K562 (cell line): ENCODE measurements around the gene WWOX. TPM values are rescaled to one million over a fixed set of nuclear protein-coding genes. Genes with fewer than 3 reads are reported as not detected.

ENCODE experiments used
- ATAC-seq: fragments of 200-7000 bp; cut with Tn5 transposase; 3 replicates; pipeline ENCODE4 v1.9.1; 2020; ENCODE audit warnings: moderate library complexity
- BruUV-seq: library from RNA; stranded (reverse); fragments of 400-500 nt; replicated peaks from 2 replicates; lab custom pipeline; 2021; lab: Mats Ljungman, UMichigan
- CTCF ChIA-PET: fragments of 300-600 bp; formaldehyde crosslinking; extraction: SDS; loops from one replicate; lab custom pipeline; 2021; ENCODE audit warnings: low intra/inter-chr PET ratio; lab: Yijun Ruan, JAX
- POLR2A ChIA-PET: fragments of 300-600, 350-650 bp; sonication (Branson Sonifier 250); formaldehyde crosslinking; extraction: SDS; loops from one replicate; lab custom pipeline; 2021; ENCODE audit warnings: antibody characterized with exemption, inconsistent platforms; lab: Yijun Ruan, JAX
- DNase-seq, 4 experiments: peaks; one replicate each; pipeline versions ENCODE4 v3.0.0 to v3.0.0-alpha.2; 2011 to 2018; ENCODE audit warnings: low spot score in 3 of 4, mixed read lengths in 3 of 4; ENCODE audit errors: extremely low read depth in 1 of 4
- FAIRE-seq: peaks from 2 replicates; lab custom pipeline; 2011; peaks lifted over from hg19 to GRCh38; lab: Jason Lieb, UNC
- H2AFZ ChIP-seq: 2 replicates; pipeline ENCODE4 v1.6.0; 2011; ENCODE audit warnings: low read depth, low read length, control low read depth, inconsistent platforms
- H3K27ac ChIP-seq: fragments of 200-600 bp; 3 replicates; pipeline ENCODE4 v1.8.0; 2011; ENCODE audit warnings: low read depth, mild to moderate bottlenecking, control low read depth, inconsistent platforms, low read length, moderate library complexity, mixed read lengths; ENCODE audit errors: extremely low read depth
- H3K27me3 ChIP-seq, 2 experiments: fragments of 300-600 bp in 1 of 2; 2 replicates in 1 of 2; 3 replicates in 1 of 2; pipeline versions ENCODE4 v1.6.0 to v1.8.0; 2011; ENCODE audit warnings: inconsistent platforms in 2 of 2, low read length in 2 of 2, mild to moderate bottlenecking in 1 of 2, mixed read lengths in 1 of 2, moderate library complexity in 1 of 2; ENCODE audit not compliant: control insufficient read depth in 2 of 2, insufficient read depth in 2 of 2
- H3K36me3 ChIP-seq: fragments of 300-600 bp; 3 replicates; pipeline ENCODE4 v1.8.0; 2011; ENCODE audit warnings: mild to moderate bottlenecking, low read length, inconsistent platforms; ENCODE audit not compliant: control insufficient read depth, insufficient read depth
- H3K4me1 ChIP-seq, 2 experiments: fragments of 200-600 bp in 1 of 2; replicated peaks in 1 of 2; 2 replicates in 1 of 2; 3 replicates in 1 of 2; pipeline versions ENCODE4 v1.5.1 to v1.8.0; 2011; ENCODE audit warnings: inconsistent platforms in 2 of 2, low read length in 2 of 2, mild to moderate bottlenecking in 1 of 2, mixed read lengths in 1 of 2, moderate library complexity in 1 of 2; ENCODE audit not compliant: control insufficient read depth in 2 of 2, insufficient read depth in 2 of 2
- H3K4me2 ChIP-seq: 2 replicates; pipeline ENCODE4 v1.6.1; 2011; ENCODE audit warnings: low read length, control low read depth, inconsistent platforms, mixed read lengths; ENCODE audit not compliant: insufficient read depth
- H3K4me3 ChIP-seq: fragments of 200-600 bp; sonication (generic), shearing (Covaris generic); 2 replicates; pipeline ENCODE4 v1.5.1; 2016; ENCODE audit warnings: control low read depth, inconsistent platforms
- H3K79me2 ChIP-seq: fragments of 200-600 bp; 3 replicates; pipeline ENCODE4 v1.8.0; 2011; ENCODE audit warnings: low read length, inconsistent platforms; ENCODE audit not compliant: control insufficient read depth, insufficient read depth
- H3K9ac ChIP-seq, 2 experiments: 2 replicates each; pipeline versions ENCODE4 v1.6.0 to v1.6.1; 2011; ENCODE audit warnings: low read depth in 2 of 2, low read length in 2 of 2, control low read depth in 1 of 2, inconsistent platforms in 1 of 2, mild to moderate bottlenecking in 1 of 2, mixed read lengths in 1 of 2; ENCODE audit not compliant: insufficient read depth in 1 of 2
- H3K9me1 ChIP-seq: one replicate; pipeline ENCODE4 v1.6.0; 2011; ENCODE audit warnings: inconsistent platforms, mild to moderate bottlenecking, low read length, moderate library complexity; ENCODE audit not compliant: control insufficient read depth, insufficient read depth
- H3K9me3 ChIP-seq: replicated peaks from 2 replicates; pipeline ENCODE4 v1.5.1; 2011; ENCODE audit warnings: low read depth, low read length, inconsistent platforms; ENCODE audit not compliant: control insufficient read depth, insufficient read depth
- H4K20me1 ChIP-seq: replicated peaks from 2 replicates; pipeline ENCODE4 v1.6.1; 2011; ENCODE audit warnings: low read length, inconsistent platforms, mixed read lengths; ENCODE audit not compliant: control insufficient read depth, insufficient read depth
- BCL6 ChIP-seq: fragments of 250-450 bp; sonication (Bioruptor Pico); IDR thresholded peaks from 2 replicates; pipeline ENCODE4 v1.4.0; 2020
- CCAR2 ChIP-seq: fragments of 200-400 bp; formaldehyde crosslinking; IDR thresholded peaks from 2 replicates; pipeline ENCODE4 v1.6.1; 2017; ENCODE audit warnings: mild to moderate bottlenecking, low read depth, low read length
- NFXL1 ChIP-seq: fragments of 450-650 bp; formaldehyde crosslinking; IDR thresholded peaks from 2 replicates; pipeline ENCODE4 v1.4.0; 2021; ENCODE audit warnings: mild to moderate bottlenecking
- SMAD2 ChIP-seq: fragments of 150-350 bp; IDR thresholded peaks from 2 replicates; pipeline ENCODE4 v1.6.1; 2014; ENCODE audit warnings: low read depth, mild to moderate bottlenecking, low read length
- WGBS: fragments of 100-300 bp; shearing (Covaris generic); methylation state at CpG from one replicate; pipeline ENCODE4 v1.1.6; 2016; ENCODE audit warnings: low coverage, mixed read lengths; ENCODE audit not compliant: insufficient coverage; ENCODE audit errors: missing lambda C conversion rate; 5-methylcytosine and 5-hydroxymethylcytosine counted together
- in situ Hi-C: fragments of 300-500 bp; cut with MboI; formaldehyde crosslinking; loops from 4 replicates; pipeline ENCODE4 v1.15.0; 2018; ENCODE audit warnings: inconsistent platforms, mixed read lengths
- intact Hi-C: fragments of 100-400 bp; cut with micrococcal nuclease; formaldehyde crosslinking; loops from 2 replicates; pipeline ENCODE4 v1.14.2; 2022
- polyA plus RNA-seq, 8 experiments: library from polyadenylated mRNA; depleted of rRNA in 4 of 8; stranded (reverse) in 5 of 8; unstranded in 3 of 8; fragments of >200 nt; fragmentation: Nextera tagmentation in 2 of 8; fragmentation: Illumina TruSeq in 1 of 8; extraction: Ambion mirVana in 2 of 8; extraction: Trizol in 1 of 8; gene quantifications; 2 replicates each; pipeline versions ENCODE4 v1.2.1 to v1.2.3, GENCODE V29; 2011 to 2014; ENCODE audit warnings: inconsistent platforms in 1 of 8, missing spikeins in 1 of 8
- total RNA-seq, 7 experiments: library from RNA; depleted of rRNA in 6 of 7; stranded (reverse); fragments of >200 nt in 6 of 7; fragmentation: Illumina TruSeq in 2 of 7; extraction: Trizol in 2 of 7; gene quantifications; 2 replicates each; pipeline versions ENCODE4 v1.2.1 to v1.2.3, GENCODE V29; 2011 to 2021; ENCODE audit warnings: low replicate concordance in 1 of 7
- TF ChIP-seq, protein P1 (sequence below): fragments of 250-450 bp; sonication (Bioruptor Pico); IDR thresholded peaks from 2 replicates; pipeline ENCODE4 v1.8.0; 2022; ENCODE audit warnings: inconsistent platforms, mild to moderate bottlenecking, moderate library complexity, borderline replicate concordance

Gene WWOX
- total and polyA plus RNA-seq, 9 of the 15 experiments (the other 6 are each of a cell fraction or from before 2014, with no cell fraction given): 1.6 to 22.7 (median 8.1) TPM

DNA sequence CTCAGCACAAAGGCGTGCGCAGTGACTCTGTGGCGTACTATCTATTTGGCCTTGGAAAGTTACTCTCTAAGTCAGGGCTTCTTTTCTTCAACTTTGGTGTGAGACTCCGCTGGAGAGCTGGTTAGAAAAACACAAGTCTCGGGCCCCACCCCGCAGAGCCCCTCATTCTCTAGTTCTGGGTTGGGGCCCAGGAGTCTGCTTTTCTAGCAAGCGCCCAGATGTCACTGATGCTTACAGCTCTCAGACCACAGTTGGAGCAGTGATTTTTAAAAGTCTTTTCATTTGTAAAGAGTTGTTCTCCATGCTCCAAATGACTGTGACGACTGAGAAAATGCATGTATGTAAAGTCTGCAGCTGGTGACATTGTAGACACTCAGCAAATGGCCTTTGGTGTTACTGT, 582.3 kb downstream of the WWOX start:
- Histone ChIP-seq H3K27me3 (peaks cover 4 to 14% of the 10 kb centered on the region in 2 experiments; a peak in 4 of 5 replicates), H3K4me2 (no peak overlapping the region), H3K4me3 (no peak overlapping the region), H2AFZ (no peak overlapping the region), H3K4me1 (no peaks in the 10 kb centered on the region)
- intact Hi-C loops: no loop called here
- no TSS peak for BruUV-seq
- FAIRE-seq: no peak
- WGBS: 6% methylated on average over 8 of the region's 8 CpGs
- CTCF ChIA-PET: no interaction called here
- TF ChIP-seq BCL6 (CRISPR knock-in tag) (no peak), NFXL1 (CRISPR knock-in tag) (no peak), SMAD2 (no peak), CCAR2 (no peak)
- TF ChIP-seq, protein P1, sequence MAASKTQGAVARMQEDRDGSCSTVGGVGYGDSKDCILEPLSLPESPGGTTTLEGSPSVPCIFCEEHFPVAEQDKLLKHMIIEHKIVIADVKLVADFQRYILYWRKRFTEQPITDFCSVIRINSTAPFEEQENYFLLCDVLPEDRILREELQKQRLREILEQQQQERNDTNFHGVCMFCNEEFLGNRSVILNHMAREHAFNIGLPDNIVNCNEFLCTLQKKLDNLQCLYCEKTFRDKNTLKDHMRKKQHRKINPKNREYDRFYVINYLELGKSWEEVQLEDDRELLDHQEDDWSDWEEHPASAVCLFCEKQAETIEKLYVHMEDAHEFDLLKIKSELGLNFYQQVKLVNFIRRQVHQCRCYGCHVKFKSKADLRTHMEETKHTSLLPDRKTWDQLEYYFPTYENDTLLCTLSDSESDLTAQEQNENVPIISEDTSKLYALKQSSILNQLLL (CRISPR knock-in tag): no peak
- TF ChIP-seq, all 486 proteins: peak for 0
- no peak overlapping the region for H3K27ac ChIP-seq
- H3K9me3 ChIP-seq: no peaks in the 10 kb centered on the region
- in situ Hi-C loops: no loop called here
- no peaks in the 10 kb centered on the region for H3K79me2 ChIP-seq
- no peaks in the 10 kb centered on the region for H4K20me1 ChIP-seq
- no peaks in the 10 kb centered on the region for H3K36me3 ChIP-seq
- POLR2A ChIA-PET: no interaction called here
- ATAC-seq (no peak), DNase-seq (no peak)
- H3K9ac ChIP-seq: no peak overlapping the region
- no peaks in the 10 kb centered on the region for H3K9me1 ChIP-seq
